Cortex of kidney (tissue), 1 donor: ENCODE measurements around the gene ASB8.
"Not testable (repeated sequence)": the region's sequence is repeated elsewhere in the genome, so short reads cannot be mapped to it uniquely, and the experiment has no call there.

ENCODE experiments used
- DNase-seq: peaks from one replicate; lab custom pipeline; 2025; lab: John Stamatoyannopoulos, UW

ASB8 gene

DNA sequence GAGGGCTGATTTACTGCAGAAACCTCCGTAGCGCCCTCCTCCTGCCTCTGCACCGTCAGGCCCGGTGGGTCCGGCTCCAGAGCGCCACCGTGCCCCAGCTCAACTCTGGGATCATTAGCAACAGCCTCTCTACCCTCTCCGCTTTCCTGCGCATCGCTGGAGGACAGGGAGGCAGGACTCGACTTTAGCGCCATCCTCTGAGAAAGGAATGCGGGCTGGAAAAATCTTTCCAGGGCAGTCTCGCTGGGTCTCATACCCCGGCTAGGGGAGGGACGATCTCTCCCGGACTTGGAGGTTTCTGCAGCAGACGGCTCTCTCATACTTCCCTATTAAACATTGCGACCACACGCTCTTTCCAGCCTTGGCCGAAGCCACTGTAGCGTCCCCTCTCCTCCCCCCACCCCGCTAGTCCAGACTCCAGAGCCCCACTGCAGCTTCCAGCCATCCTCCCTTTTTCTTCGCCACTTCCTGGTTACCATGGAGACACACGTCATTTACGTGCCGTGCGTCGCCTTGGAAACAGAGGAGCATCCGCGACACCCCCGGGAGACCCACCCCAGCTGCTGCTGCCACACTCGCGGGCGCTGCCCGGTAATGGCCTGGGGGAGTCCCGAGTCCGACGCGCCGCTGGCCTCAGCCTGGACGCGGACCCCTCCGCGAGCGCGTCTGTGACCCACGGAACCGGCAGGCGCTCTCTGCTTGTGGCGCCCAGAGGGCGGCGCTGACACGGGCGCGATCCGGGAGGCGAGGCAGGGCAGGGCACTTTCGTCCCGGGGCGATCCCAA lies 26.0 kb upstream of the ASB8 start, which contains the start of gene CCDC184:
CCDC184 (plus strand) TSS at position 554 of the 785 bp plus-strand sequence. CDS start 479 bp downstream, outside the sequence.
- no peak for DNase-seq

DNA sequence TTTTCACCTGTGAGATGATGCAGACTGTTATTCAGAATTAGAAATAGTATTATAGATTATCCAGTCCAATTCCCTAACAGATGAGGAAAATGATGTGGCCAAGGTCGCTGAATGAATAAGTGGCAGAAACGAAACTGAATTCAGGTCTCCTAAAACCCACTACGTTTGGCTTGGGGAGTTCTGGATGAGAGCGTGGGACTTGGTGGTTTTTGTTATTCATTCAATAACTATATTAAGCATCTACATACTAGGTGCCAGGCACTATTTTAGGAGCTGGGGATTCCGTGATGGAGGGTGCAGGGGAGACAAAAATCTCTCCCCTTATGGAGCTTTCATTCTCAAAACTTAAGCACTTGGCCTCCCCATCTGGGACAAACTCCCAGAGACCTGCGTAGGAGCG lies 25.3 kb upstream of the ASB8 start:
- DNase-seq = no peak

DNA sequence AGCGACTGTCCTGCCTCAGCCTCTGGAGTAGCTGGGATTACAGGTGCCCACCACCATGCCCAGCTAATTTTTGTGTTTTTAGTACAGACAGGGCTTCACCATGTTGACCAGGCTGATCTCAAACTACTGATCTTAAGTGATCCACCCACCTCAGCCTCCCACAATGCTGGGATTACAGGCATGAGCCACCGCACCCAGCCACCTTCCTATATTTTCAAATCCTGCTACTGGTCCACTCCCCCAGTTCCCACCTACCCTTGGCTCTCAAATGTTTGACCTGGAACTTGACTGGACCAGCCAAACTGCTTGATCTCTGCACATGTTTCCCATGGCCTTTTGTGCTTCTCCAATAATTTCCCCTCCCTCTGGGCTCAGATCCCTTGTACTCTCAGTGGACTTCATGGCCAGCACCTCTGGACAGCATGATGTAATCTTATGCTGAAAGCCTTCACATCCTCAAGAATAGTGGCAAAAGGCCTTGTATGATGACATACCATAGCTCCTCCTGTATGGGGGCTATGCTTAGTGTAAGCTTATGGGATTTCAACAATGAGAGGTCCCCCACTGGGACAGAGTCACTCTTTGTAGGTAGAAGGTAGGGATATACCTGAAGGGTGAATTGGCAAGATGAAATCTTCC lies 23.7 kb upstream of the ASB8 start:
- no peak for DNase-seq

DNA sequence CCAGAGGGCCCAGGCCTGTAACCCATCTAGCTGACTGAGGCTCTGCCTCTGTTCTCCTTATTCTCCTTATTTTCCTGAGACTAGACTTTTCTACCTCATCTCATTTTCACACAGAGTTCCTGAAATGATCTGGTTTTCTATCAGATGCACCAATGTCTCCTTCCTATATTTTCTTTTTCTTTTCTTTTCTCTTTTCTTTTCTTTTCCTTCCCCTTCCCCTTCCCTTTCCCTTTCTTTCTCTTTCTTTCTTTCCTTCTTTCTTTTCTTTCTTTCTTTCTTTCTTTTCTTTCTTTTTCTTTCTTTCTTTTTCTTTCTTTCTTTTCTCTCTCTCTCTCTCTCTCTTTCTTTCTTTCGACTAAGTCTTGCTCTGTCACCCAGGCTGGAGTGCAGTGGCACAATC lies 23.1 kb upstream of the ASB8 start:
- DNase-seq = no peak

DNA sequence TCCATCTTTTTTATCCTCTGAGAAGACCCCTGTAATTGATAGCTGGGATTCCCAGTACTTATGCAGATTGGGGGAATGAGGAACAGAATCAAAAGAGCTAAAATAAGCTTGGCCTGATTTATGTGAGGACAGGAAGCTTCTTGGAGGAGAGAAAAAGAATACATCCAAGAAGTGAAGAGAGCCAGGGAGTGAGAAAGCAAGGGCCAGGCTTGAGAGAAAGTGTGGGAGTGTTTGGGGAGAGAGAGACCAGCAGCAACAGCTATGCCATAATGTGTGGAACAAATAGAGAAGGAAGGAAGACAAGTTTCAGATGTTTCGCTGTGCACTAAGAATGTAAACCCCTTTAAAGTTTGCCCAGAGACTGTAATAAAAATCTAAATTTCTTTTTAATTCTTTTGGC lies 22.2 kb upstream of the ASB8 start:
- DNase-seq = no peak

DNA sequence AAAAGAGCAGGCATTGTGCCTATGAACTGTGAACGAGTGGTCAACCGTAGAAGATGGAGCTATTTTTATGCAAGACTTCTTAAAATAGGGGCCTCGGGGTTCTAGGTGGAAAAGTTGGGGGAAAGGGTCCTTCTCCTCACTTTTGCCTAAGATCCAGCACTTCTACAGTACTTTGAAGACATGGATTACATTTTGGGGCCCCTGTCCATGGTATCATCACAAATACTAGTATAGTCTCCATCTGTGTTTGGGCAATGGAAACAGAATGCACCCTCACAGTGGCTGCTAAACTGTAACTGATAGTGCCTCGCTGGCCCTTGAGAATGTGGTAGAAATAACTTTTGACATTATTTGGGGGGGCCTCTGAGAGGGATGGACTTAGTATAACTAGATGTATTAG lies 20.7 kb upstream of the ASB8 start:
- no peak for DNase-seq

DNA sequence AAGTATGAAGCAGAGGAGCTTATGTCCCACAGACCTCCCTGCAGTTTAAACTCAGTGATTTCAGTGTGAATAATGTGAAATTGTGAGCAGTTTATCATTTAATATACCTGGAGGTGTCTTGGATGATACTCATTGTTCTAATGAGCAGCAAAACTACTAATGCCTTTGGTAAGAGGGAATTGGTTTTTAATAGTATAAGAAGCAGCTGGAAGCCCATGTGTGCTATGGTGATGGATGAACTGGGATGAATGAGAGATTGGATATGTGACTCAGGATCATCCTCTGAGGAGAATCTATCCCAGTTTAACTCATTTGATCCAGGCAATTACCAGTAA lies 19.1 kb upstream of the ASB8 start:
- no peak for DNase-seq

DNA sequence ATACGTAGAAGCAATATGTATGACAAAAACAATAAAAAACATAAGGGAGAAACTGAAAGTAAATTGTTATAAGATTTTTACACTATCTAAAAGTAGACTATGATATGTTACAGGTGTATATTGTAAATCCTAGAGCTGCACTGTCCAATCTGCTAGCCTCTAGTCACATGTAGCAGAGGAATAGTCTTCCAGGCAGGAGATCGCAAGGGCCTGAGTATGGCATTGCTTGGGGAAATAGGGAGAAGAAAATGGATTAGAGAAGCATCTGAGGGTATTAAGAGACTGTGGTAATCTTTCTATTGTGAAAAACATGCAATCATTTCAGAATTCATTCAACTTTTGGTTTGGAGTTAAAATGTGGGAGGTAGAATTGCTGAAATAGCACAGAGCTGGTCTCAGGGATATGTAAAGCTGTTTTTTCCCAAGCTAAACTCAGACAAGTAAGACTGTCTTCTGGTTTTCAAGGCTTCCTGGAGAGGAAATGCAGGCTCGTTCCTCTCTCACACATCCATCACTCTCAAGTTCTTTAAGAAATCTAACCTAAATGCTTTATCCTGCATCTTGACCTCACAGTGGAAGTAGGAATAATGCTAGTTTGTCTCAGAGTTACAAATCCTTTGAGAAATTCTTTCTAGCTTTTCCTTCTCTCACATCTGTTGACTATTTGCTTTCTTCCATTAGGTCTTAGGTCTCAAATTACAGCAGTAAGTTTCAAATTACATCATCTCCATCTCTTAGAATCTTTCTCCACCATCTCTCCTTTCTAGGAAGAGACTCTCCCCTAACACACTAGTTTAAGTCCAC lies 18.5 kb upstream of the ASB8 start:
- no peak for DNase-seq

DNA sequence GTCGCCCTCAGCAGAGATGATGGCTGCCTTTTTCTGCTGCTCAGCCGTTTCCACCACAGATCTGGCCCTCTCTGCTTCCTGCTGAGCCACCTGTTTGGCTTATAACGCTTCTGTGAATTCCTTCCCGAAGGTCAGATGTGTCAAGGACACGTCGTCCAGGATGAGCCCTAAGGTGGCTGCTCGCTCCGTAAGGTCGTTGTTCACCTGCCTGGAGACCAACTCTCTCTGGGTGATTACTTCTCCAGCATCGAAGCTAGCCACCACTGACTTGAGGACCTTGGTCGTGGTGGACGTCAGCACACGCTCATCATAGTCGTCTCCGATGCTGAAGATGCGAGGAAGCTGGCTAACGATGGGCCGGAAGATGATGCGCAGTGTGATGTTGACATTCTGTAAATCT lies 11.7 kb upstream of the ASB8 start:
- DNase-seq = no peak

DNA sequence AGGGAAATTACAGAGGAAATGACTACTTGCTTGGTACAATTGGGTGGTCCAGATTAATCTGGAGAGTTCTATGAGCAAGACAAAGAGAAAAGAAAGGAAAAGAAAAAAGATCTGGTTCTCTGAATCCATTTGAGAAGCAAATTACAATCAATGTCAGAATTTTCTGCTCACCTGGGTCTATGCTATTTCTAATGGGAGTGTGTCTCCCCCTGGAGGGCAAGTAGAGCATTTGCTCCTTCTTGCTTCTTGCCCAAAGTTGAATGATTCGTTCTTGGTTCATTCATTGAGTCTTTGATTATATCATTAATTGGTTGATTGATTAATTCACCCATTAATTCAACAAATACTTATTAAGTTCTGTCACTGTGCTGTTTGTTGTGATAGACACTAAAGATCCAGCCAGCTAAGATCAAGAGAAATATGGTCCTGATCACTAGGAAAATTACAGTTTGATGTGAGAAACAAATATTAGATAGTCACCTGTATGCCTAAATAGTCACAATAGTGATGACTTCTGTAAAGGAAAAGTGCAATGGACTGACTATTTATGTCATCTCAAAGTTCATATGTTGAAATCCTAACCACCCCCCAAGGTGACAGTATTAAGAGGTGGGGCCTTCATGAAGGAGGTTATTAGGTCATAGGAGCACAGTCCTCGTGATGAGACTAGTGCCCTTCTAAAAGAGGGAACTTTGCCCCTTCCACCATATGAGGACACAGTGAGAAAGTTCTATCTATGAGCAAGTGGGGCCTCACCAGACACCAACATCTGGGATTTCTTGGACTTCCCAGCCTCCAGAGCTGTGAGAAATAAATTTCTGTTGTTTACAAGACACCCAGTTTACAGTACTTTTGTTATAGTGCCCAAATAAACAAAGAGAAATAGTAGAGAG lies 8.0 kb upstream of the ASB8 start:
- no peak for DNase-seq

DNA sequence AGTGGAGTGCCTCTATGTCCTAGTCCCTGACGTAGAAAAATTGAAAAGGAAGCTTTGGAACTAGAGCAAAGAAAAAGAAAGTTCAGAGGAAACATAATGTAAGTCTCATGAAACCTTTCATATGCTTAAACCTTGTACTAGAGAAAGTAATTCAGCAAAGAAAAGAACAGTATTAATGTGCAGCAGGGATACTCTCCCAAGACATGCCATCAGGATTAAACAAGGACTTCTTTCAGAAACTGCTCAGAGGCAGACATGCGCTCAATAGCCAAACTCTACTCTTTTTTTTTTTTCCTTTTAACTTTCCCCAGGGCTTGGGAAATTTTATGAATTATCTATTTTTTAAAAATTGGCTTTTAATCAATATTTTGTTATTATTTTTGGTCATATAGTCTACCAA lies 7.1 kb upstream of the ASB8 start:
- DNase-seq = no peak

DNA sequence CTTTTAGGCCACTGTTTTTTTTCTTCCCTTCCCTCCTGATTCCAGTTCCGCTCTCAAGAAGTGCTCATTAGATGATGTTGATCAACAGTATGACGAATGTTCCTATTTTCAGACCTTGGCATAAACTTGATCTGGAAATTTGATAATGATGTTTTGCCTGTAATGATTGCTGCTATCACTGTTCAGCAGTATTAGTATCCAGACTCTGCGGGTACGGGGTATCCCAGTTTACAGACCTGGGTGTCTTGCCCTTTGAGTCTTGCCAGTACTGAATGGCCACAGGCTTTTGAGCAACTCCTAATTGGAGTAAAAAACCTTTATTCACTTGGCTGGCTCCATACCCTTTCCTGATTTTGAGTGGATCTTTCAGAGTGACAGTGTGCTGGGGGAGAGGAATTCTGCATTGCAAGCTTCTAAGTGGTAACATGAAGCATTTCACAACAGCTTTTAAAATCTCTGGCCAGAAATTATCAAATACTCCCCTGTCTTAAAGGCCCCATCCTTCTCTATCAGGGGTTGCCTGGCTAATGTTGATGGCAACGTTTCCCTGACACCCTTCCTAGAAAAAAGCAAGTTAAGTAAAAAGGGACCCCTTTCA lies 5.9 kb upstream of the ASB8 start:
- DNase-seq = no peak

DNA sequence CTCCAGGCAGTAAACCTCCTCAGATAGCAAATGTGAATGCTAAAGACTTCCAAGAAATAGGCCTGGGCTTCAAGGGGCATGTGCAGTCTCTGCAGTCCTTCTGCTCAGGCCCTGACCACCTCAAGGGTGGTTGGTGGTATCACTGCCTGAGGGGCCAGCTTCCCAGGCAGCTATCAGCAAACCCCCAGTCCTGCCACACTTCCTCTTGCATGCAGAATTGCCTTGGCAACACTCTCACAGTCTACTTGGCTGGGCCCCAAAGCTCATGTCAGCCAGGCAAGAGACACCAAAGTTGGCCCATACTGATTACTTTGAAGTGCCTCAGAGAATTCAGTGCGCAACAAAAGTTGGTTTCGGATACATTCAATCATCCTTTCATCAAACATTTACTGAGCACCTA lies 3.5 kb upstream of the ASB8 start:
- DNase-seq = no peak

DNA sequence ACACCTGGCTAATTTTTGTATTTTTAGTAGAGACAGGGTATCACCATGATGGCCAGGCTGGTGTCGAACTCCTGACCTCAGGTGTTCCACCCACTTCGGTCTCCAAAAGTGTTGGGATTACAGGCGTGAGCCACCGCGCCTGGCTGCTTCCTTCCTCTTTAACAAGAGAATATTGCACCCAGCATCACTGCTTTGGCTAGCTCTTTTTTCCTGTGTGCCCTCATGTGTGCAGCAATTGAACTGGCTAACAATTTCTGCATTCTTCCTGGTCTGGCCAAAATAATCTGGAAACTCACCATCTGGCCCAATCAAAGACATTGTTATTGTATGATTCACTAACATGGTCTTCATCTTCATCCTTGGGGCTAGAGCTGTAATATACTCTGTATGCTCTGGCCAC lies 2.7 kb upstream of the ASB8 start:
- no peak for DNase-seq

DNA sequence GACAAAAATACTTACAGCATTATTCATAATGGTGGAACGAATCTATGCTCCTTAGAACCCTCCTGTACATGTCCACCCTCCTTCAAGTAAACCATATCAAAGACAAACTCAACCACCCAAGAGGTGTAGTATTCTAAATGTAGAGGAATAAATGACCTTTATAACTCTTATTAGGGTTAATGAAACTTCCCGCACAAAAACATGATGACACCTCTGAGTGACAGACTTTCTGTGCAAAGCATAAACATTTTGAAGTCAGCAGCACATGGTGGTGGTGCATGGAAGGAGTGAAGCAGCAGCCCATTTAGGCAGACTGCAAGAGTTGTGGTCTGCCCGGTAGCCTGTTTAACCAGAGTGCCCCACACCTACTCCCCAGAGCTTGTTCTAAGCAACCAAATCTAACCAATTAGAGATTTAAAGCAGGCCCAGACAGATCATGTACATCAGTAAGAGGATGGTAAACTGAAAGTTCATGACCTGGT lies 615 bp upstream of the ASB8 start:
- no peak for DNase-seq

DNA sequence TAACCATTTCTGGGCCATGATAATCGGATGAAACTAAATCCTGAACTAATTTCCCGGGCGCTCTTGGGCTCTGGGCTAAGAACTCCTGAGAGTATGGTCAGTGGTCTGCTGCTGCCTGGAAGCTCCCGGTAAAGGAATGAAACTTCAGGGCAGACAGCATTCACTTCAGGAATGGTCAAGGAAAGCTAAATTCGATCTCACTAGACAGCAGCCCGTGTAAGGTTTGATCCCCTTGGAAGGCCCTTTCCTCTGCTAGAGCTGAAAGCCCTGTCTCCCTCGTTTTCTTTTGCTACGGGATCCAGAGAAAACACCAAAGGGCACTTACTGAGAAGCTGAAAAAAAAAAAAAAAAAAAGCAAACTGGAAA lies 680 bp downstream of the ASB8 start:
- no peak for DNase-seq

DNA sequence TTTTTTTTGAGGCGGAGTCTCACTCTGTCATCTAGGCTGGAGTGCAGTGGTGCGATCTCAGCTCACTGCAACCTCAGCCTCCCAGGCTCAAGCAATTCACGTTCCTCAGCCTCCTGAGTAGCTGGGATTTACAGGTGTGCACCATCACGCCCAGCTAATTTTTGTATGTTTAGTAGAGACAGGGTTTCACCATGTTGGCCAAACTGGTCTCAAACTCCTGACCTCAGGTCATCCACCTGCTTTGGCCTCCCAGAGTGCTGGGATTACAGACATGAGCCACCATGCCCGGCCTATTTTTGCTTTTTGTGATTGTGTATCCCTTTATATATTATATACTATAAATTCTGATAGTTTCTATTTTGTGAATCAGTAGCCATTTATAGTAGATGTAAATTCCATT lies 1.5 kb downstream of the ASB8 start:
- DNase-seq = not testable (repeated sequence)

DNA sequence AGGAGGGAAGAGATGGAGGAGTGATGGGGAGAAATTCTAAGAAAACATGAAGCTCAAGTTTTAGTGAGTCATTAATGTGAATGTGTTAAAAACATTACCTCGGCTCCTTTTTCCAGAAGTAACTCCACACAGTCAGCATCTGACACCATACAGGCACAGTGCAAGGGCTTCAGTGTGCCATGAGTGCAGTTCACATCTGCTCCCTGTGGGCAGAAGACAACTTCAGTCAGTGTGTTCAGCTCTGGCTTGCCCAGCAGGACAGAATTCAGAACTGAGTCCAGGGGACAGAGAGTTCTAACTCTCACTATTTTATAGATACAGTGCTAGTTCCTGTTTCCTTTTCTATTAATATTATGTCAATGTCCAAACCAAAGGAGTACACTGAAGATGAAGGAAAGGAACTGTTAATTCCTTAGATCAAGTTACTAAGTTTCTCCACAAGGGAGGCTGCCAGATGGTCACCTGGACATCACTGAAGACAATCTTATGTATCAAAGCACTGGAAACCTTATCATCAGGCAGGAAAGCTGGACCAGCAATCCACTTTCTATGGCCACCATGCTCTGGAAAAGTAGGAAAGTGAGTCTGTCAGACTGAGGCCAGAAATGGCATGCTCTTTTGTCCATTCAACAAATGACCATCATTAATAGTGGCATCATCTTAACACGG lies 6.1 kb downstream of the ASB8 start:
- no peak for DNase-seq

DNA sequence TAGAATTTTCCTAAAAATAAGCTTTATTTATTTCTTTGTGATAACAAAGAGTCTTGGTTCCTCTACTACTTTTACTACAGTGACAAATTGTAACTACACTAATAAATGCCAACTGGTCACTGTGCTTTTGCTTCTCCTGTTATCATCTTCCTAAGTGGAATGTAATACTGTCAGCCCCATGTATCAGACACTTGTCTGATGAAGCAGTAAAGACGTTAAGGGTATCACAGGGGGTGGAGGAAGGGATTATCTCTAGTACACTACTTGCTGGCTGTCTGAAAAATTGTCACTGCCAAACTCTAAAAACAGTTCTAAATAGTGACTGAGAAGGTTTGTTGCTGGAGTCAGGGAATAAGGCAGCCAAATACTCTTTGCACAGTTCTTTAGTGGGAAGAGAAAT lies 11.3 kb downstream of the ASB8 start:
- DNase-seq = no peak

DNA sequence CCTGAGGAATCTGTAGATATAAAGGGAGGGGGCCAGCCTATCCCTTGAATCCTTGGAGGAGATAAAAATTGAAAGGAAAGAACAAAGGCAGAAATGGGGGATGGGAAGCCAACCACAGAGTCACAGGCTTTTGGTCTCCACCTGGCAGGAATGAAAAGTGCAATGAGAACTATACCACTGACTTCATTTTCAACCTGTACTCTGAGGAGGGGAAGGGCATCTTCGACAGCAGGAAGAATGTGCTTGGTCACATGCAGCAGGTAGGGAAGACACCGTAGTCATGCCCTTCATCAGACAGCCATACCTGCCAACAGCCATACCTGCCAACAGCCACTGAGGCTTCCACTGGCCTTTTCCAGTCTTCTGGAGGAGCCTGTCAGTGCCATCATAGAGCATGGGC lies 13.4 kb downstream of the ASB8 start:
- DNase-seq = no peak
